ENCODE data around the gene LRR1.
A peak's percentile ranks its signal among the peaks of the same experiment; 100 is the strongest.
"Not testable (repeated sequence)": the region's sequence is repeated elsewhere in the genome, so short reads cannot be mapped to it uniquely, and the experiment has no call there.

The LRR1 gene

DNA sequence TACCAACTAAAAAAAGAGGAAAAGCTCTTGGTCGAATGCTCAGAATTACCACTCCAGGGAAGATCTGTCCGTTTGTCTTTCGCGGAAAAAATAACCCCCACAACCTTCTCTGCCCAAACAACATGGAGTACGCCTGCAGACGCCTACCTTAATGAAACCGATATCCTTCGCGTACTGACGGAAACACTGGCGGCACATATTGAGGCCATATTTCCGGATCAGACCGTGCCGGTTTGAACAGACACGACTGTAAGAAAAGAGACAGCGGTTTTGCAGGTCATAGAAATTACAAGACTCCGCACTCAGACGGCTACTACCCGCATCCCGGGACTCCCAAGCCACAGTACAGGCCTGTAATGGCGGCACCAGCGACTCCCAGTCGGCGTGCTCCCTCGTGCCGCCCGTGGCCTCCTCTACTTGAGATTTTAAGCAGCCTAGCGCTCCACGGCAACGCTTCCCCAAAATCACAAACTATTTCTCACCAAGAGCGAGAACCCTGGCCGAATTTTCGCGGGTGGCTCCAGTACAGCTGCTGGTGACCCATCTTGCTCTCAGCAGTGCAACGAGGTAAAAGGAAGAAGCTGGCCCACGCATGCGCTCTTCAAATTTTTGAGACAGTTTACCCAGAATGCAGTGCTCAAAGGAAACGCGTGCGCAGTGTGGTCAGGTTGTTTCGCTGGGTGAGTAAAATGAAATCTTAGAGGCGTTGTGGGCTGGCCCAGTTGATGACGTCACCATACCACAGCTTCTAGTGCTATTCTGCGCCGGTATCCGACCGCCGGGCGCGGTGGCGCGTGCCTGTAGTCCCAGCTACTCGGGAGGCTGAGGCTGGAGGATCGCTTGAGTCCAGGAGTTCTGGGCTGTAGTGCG lies 12.7 kb upstream of the LRR1 start, which contains the start of gene RPS29:
Gene RPS29, minus strand, starts transcription at position 578 of the 870 bp plus-strand sequence. Its CDS starts 34 bp downstream, at position 544.
- peak; percentile 93 to 99 for DNase-seq (ENCODE audit: low read depth in 2 of 2)

DNA sequence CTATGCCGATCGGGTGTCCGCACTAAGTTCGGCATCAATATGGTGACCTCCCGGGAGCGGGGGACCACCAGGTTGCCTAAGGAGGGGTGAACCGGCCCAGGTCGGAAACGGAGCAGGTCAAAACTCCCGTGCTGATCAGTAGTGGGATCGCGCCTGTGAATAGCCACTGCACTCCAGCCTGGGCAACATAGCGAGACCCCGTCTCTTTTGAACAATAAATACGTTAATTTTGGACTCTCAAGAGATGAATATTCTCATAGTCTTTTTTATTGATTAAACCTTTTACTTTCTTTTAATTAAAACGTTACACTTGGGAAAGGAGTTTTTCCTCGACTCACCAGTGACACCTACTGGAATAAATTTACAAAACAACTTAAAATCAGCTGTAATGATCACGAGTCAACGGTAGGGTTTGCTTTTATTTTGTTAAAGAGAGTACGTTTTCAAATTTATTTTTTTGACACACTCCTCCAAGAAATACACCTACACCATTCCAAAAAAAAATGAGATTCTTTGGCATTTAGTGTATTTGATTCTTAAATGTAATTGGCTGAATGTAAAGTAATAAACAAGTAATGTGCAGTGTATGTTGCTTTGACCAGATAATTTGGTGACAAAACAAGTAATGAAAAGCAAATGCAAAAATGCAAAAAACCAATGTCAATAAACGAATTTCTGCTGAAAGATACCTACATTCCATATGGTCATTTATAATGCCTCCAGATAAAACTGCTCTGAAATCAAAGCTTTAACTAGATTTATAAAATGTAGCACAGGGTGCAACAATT lies 11.9 kb upstream of the LRR1 start:
- peak in 1 of 2 donors; percentile 46 for DNase-seq (ENCODE audit: low read depth in 2 of 2)

DNA sequence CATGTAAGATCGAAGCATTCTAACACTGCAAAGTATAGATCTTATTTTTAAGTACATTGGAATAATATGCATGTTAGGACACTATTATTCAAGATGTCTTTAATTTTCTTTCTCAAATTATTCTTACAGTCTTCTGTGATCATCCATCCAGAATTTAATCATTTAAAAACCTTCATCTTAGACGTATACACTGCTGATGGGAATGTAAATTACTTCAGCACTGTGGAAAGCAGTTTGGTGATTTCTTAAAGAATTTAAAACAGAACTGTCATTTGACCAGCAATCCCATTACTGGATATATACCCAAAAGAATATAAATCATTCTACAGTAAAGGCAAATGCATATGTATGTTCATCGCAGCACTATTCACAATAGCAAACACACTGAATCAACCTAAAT lies 9.4 kb upstream of the LRR1 start:
- DNase-seq (ENCODE audit: low read depth in 2 of 2), result no peak

DNA sequence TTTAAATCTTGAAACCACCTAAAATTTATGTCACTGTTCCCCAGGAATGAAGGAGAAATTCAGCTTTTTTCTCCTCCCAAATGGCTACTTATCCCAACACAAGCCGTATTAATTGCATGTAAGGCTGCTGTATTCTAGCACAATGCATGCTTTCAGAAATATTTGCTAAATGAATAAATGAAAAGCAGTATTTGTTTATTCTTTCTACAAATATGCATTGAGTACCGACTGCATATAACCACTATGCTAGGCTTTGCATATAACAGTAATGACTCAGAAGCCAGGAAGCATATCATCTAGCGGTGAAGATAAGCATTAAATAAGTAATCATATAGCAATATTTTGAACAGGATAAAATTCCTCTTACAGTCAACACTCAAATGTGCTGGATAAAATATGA lies 5.7 kb upstream of the LRR1 start:
- DNase-seq (ENCODE audit: low read depth in 2 of 2), result no peak

DNA sequence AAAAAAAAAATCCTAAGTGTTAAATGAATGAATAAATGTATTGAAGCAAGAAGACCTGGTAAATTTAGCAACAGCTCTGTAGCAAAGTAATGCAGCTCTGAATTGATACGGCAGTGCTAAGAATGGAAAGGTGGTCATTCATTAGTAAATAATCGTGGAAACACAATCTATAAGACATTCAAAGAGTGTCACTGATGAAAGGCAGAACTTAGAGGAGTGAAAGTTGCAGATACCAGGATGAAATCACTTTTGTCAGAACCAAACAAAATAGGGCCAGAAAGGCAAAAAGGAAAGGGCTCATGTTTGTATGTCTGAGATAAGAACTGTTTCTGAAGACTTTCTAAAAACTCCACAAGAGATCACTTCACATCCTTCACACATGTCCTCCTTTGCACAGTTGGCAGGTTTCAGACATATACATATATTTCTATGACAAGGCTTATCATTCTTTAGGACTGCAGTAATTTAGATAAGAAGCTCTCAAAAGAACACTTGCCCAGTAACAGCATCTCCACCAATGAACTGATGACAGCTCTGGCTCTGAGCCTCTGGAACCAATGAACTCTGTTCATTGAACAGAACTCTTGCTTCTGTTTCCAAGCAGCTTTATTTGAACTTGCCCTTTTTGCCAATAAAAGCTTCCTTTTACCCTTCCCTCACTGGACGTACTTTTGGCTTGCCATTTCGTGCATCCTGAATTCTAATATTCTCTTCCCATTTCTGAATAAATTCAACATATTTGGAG lies 4.2 kb upstream of the LRR1 start:
- DNase-seq (ENCODE audit: low read depth in 2 of 2), result no peak

DNA sequence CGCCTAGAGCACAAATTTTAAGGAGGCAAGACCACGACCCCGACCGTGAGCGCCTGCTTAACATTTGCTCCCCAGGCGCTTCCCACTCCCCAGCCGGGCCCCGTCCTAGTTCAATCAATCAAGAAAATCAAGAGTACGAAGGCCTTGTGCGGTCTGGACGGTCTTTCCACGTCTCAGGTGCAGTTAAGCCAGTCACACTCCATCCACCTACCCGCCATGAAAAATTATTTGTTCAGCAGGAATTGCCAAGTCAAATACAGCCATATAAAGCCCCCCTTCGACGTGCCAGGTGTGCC lies 603 bp upstream of the LRR1 start:
- DNase-seq (ENCODE audit: low read depth in 2 of 2), result no peak

DNA sequence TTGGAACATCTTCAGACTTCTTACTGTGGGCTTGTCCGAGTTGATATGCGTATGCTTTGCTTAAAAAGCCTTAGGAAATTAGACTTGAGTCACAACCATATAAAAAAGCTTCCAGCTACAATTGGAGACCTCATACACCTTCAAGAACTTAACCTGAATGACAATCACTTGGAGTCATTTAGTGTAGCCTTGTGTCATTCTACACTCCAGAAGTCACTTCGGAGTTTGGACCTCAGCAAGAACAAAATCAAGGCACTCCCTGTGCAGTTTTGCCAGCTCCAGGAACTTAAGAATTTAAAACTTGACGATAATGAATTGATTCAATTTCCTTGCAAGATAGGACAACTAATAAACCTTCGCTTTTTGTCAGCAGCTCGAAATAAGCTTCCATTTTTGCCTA lies 8.8 kb downstream of the LRR1 start:
- no peak for DNase-seq (ENCODE audit: low read depth in 2 of 2)

DNA sequence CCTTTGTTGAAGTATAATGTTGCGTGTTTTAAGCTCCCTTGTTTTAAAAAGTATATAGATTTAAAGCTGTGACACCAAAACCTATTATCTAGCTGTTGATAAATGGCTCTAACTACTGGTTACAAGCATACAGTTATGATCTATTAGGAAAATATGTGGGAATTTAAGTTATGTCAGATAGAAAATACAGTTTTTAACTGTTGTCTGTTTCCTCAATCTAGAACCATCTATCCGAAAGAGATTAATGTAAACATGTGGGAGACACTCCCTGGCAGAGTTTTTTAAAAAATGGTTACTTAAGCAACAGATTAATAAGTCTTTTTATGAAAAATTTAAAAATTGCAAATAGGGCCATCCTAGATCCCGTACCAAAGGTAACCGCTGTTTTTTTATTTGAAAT lies 13.5 kb downstream of the LRR1 start:
- DNase-seq (ENCODE audit: low read depth in 2 of 2), result no peak

DNA sequence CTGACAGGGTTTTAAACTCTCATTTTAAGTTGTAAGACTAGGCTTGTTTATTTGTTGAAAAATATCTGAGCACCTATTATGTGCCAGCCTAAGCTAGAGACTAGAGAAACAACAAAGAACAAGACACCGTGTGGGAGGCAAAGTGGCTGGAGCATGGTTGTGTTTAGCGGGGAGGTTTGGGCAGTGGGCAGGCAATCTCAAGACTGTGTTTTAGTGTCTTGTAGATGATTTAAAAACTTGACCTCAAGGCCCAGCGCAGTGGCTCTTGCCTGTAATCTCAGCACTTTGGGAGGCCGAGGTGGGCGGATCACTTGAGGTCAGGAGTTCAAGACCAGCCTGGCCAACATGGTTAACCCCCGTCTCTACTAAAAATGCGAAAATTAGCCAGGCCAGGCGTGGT lies 13.9 kb downstream of the LRR1 start:
- DNase-seq (ENCODE audit: low read depth in 2 of 2), result no peak

DNA sequence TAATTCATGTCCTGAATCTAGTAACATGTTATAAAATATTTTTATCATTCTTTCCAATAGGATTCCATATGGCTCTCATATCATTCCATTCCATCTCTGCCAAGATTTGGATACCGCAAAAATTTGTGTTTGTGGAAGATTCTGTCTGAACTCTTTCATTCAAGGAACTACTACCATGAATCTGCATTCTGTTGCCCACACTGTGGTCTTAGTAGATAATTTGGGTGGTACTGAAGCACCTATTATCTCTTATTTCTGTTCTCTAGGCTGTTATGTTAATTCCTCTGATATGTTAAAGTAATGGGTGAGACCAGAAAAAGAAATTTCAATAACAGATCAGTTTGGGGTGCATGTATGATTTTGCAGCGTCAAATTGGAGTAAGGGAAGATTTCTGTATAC lies 15.5 kb downstream of the LRR1 start:
- DNase-seq (ENCODE audit: low read depth in 2 of 2), result no peak

DNA sequence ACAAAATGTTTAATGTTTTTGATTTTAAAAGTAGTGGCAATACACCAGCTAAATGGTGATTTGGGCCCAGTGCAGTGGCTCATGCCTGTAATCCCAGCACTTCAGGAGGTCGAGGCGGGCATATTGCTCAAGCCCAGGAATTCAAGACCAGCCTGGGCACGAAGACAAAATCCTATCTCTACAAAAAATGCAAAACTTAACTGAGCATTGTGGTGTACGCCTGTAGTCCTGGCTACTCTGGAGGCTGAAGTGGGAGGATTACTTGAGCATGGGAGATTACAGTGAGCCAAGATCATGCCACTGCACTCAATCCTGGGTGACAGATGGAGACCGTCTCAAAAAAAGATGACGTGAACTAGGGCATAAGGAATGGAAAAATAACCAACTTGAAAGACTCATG lies 17.0 kb downstream of the LRR1 start:
- no peak for DNase-seq (ENCODE audit: low read depth in 2 of 2)

DNA sequence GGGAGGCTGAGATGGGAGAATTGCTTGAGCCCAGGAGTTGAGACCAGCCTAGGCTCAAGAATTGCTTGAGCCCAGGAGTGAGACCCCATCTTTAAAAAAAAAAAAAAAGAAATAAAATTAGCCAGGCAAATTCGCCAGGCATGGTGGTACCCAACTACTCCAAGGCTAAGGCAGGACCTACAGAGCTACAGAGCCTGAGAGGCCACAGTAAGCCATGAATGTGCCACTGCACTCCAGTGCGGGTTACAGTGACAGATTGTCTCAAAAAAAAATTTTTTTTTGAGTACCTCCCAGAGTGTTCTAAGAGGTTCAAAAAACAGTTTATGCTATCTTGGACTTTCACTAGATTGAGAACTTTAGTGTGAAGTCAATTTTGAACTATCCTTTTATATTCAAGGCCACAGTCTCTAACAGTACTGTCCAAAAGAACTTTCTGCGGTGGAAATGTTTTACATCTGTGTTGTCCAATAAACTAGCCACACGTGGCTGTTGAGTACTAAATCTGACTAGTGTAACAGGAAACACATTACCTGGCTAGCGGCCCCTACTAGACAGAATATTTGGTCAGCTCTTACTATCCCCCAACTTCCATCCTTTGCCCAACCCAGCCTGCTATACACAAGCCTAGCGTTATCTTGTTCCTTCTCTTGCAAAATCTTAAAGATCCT lies 19.2 kb downstream of the LRR1 start:
- DNase-seq (ENCODE audit: low read depth in 2 of 2), result no peak

DNA sequence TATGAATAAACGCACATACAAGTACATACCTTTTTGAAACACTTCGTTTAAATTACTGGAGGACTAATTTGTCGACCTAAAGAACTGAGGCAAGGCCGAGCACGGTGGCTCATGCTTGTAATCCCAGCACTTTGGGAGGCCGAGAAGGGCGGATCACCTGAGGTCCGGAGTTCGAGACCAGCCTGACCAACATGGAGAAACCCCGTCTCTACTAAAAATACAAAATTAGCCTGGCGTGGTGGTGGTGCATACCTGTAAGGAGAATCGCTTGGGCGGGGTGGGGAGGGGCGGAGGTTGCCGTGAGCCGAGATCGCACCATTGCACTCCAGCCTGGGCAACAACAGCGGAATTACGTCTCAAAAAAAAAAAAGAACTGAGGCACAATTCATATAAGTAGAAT lies 20.5 kb downstream of the LRR1 start:
- DNase-seq (ENCODE audit: low read depth in 2 of 2), result not testable (repeated sequence)

DNA sequence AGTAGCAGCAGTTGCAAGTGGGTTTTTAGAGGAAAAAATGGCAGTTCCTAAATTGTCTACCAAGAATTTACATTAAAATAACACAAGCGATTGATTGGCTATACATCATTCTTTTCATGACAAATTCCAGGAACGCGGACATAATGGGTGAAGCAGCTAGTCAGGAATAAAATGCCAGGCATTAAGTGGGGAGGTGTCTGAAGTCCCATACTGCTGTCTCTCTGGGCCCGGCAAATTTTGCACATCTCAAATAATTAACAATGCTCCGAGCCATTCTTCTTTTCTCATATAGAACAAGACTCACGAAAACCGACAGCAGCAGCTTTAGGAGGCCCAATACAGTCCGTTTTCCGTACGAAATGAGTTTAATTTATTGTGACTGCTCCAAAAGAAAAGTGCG lies 21.0 kb downstream of the LRR1 start:
- DNase-seq (ENCODE audit: low read depth in 2 of 2), result no peak

DNA sequence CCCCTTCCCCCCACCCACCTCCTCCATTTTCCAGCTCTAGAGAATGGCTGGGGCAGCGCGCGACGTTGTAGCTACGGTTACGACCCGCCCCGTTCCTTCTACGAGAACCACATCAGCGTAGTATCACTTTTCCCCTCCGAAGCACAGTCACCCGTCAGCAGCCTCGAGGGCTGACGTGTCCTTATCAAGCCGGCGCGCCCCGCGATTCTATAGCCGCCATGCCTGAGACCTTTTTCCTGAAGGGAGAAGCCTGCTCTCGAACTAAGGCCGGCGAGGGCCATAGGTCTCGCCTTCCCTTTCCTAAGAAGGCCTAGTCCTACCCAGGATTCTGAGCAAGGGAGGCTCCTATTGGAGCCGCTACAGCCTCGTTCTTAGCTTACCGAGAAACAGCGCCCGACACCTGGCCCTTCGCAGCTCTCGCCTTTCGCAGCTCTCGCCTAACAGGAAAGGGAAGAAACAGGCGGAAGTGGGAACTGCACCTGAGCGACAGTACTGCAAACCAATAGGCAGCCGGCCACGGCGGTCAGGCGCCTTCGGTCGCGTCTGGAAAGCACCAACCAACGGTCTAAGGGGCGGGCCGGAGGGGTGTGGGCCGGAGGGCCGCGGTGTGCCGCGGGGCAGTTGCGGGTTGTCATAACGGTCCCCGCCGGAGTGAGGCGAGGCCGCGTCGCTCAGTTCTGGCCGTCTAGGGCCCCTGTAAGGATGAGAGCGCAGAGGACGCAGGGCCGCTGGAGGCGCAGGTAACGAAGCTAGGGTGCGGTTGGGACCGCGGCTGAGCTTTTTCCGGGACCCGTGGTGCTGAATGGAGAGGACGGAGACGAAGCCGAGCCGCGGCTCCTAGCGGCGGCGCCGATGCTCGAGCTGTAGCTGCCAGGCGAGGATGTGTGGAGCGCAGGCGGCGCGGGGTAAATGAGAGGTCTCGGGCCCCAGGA lies 21.7 kb downstream of the LRR1 start, which contains the start of the genes MGAT2 and RPL36AL:
Gene MGAT2, plus strand, starts transcription at position 618 of the 932 bp plus-strand sequence. CDS start 470 bp downstream, outside the sequence.
Gene RPL36AL, minus strand, starts transcription at position 445 of the 932 bp plus-strand sequence. CDS start 1,522 bp downstream, outside the sequence.
- peak; percentile 85 to 87 for DNase-seq (ENCODE audit: low read depth in 2 of 2)

DNA sequence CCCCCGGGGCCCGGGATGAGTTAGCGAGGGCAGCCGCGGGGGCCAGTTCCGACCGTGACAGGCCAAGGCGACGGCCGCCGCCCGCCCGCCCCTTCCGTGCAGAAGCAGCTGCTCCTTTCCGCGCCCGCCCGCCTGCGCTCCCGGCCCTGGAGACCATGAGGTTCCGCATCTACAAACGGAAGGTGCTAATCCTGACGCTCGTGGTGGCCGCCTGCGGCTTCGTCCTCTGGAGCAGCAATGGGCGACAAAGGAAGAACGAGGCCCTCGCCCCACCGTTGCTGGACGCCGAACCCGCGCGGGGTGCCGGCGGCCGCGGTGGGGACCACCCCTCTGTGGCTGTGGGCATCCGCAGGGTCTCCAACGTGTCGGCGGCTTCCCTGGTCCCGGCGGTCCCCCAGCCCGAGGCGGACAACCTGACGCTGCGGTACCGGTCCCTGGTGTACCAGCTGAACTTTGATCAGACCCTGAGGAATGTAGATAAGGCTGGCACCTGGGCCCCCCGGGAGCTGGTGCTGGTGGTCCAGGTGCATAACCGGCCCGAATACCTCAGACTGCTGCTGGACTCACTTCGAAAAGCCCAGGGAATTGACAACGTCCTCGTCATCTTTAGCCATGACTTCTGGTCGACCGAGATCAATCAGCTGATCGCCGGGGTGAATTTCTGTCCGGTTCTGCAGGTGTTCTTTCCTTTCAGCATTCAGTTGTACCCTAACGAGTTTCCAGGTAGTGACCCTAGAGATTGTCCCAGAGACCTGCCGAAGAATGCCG lies 22.6 kb downstream of the LRR1 start:
- DNase-seq (ENCODE audit: low read depth in 2 of 2), result peak in 1 of 2 donors; percentile 50

DNA sequence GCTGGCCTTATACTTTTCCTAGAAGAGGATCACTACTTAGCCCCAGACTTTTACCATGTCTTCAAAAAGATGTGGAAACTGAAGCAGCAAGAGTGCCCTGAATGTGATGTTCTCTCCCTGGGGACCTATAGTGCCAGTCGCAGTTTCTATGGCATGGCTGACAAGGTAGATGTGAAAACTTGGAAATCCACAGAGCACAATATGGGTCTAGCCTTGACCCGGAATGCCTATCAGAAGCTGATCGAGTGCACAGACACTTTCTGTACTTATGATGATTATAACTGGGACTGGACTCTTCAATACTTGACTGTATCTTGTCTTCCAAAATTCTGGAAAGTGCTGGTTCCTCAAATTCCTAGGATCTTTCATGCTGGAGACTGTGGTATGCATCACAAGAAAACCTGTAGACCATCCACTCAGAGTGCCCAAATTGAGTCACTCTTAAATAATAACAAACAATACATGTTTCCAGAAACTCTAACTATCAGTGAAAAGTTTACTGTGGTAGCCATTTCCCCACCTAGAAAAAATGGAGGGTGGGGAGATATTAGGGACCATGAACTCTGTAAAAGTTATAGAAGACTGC lies 23.4 kb downstream of the LRR1 start:
- no peak for DNase-seq (ENCODE audit: low read depth in 2 of 2)

DNA sequence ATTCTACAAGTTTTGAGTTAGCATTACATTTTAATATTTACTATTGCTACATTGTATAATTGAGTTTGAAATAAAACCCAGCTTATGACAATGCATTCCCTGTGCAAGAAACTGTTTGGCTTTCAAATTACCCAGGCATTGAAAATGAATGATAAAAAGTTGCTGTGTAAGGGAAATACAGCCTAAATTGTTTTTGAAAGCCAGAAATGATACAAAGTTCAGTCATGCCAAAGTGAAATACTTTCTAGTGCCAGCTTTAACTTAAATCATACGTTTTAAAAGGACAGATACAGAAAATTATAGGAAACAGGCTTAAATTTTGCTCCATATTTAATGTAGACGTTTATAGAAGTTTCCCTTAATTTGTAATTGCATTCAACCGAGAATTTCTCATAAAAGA lies 24.6 kb downstream of the LRR1 start:
- no peak for DNase-seq (ENCODE audit: low read depth in 2 of 2)
